ENCODE measurements around the gene RMI2.

RMI2 gene

DNA sequence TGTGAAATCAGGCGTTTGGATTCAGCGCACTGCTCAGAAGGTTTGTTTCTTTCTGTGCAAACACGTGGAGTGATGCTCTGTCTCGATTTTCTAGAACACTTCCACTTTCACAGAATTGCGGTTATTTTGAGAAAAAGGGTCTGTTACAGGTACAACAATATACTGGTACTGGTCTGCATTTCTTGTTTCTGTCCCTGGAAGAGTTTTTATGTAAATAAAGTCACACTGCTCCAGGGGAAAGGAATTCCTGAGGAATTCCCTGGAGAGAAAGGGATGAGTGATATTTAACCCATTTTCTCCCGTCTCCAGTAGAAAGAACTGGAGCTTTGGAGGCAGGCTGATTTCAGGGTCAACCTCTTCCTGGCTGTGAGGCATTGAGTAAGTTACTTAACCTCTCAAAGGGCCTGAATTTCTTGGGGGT, 16.2 kb upstream of the RMI2 start:
- no peak for FAIRE-seq

DNA sequence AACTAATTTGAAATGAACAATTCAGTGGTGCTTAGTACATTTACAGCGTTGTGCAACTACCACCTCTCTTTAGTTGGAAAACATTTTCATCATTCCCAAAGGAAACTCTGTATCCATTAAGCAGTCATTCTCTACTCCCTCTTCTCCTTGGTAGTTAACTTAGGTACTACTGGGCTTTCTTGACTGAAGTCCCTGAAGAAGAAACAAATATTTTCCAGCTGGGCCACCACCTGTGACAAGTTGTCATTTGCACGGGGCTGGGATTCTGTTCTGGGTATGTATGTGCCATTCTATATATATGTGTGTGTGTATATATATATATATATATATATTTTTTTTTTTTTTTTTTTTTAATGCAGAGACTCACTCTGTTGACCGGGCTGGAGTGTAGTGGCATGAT, 15.4 kb upstream of the RMI2 start:
- FAIRE-seq: no peak

- no peak for FAIRE-seq
Observed at GRCh38 chr16:11330526-11331237, 14.6 kb upstream of the RMI2 start.

GRCh38 chr16:11331967-11332366, 13.3 kb upstream of the RMI2 start:
- no peak for FAIRE-seq

DNA sequence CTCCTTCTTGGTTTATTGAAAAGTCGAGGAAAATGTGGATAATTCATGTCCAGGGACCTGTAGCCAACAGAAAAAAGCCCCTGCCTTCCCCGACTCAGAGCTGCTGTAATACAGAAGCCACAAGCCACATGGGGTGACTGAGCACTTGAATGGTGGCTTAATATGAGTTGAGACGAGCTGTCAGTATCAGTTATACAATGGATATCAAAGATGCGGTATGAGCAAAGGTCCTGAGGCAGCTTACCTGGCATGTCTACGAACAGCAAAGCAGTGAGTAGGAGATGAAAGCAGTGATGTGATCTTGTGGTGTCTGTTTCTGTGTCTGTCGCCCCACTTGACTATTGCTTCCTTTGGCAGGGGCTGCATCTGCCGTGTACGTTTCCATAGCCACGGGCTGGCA, 12.2 kb upstream of the RMI2 start:
- FAIRE-seq: no peak

DNA sequence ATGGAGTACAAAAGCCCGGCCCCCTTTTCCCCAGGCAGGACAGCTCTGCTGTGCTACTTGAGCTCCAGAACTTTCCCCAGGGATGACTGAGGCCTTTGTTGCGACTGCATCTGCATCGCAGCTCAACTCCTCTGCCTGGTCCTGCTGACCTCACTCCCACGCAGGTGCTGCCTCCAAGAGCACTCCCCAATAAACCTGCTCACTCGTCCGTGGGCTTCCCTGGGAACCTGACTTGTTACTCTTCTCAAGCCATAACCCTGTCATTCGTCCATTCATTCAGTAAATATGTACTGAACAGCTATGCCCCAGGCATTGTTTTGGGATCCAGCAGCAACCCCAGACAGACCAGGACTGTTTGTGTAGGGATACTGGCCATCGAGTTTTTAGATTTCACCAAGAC, 11.6 kb upstream of the RMI2 start:
- FAIRE-seq: no peak

GRCh38 chr16:11334831-11335404, 10.3 kb upstream of the RMI2 start:
- FAIRE-seq: no peak

DNA sequence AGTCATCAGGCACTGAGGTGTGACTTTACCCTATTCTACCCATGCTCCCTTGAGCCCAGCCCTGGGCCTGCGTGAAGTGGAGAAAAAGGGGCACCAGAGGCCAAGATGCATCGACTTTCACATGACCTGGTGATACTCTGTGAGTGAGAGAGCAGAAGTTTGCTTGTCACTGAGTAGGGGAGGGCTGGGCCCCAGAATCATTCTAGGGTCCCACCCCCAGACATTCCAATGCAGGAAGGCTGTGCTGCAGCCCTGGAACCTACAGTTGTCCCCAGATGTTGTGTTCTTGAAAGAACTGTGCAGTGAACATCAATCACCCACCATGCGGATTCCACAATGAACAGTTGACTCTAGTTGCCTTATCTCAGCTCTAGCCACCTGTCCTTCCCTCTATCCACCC, 6.2 kb upstream of the RMI2 start:
- no peak for FAIRE-seq

DNA sequence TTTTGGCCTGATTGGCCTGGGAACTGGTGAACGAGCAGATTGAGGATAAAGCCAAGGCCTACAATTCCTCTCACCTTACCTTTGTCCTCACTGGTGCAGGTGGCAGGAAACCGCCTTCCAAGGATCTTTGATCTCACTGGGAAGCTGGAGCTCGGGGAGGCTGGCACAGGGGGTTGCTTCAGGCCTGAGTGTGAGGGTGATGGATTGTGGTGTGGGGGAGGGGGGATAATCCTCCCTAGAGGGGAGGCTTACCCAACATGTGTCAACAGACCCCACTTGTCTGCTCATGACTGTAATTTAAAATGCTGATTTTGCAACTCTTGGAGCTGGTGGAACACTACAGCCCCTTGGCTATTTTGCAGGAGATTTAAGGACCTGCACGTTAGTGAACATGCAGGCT, 4.5 kb upstream of the RMI2 start:
- FAIRE-seq: no peak

- no peak for FAIRE-seq
Observed at GRCh38 chr16:11341371-11341770, 3.9 kb upstream of the RMI2 start.

- no peak for FAIRE-seq
Observed at GRCh38 chr16:11342021-11342855, 3.0 kb upstream of the RMI2 start.

GRCh38 chr16:11346700-11347319, 1.6 kb downstream of the RMI2 start:
- no peak for FAIRE-seq

DNA sequence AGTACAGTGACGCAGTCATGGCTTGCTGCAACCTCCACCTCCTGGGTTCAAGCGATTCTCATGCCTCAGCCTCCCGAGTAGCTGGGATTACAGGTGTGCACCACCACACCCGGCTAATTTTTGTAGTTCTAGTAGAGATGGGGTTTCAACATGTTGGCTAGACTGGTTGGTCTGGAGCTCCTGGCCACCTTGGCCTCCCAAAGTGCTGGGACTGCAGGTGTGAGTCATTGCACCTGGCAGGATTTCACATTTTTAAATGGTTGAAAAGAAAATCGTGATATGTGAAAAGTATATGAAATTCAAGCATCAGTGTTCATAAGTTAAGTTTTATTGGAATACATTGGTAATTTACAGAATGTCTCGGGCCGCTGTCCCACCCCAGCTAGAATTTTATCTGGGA, 2.6 kb downstream of the RMI2 start:
- FAIRE-seq: no peak

GRCh38 chr16:11348737-11349598, 3.7 kb downstream of the RMI2 start:
- no peak for FAIRE-seq

GRCh38 chr16:11349599-11350276, 4.5 kb downstream of the RMI2 start:
- FAIRE-seq: no peak

DNA sequence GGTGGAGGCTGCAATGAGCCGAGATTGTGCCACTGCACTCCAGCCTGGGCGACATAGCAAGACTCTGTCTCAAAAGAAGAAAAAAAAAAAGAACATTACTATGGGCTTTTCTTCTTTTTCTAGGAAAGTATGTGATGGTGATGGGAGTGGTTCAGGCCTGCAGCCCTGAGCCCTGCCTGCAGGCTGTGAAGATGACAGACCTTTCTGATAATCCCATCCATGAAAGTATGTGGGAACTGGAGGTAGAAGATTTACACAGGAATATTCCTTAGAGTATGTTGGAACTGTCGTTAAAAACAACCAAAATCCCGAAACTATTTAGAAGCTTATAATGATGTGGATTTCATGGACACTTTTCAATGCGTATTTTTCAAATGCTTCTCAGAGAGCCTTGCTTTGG, 5.3 kb downstream of the RMI2 start:
- FAIRE-seq: no peak

GRCh38 chr16:11350921-11351335, 5.7 kb downstream of the RMI2 start:
- FAIRE-seq: no peak

- FAIRE-seq: no peak
Observed at GRCh38 chr16:11353158-11353557, 7.9 kb downstream of the RMI2 start.

GRCh38 chr16:11354407-11354732, 9.1 kb downstream of the RMI2 start:
- no peak for FAIRE-seq

- no peak for FAIRE-seq
Observed at GRCh38 chr16:11354733-11355574, 9.7 kb downstream of the RMI2 start.

- FAIRE-seq: no peak
Observed at GRCh38 chr16:11355862-11356261, 10.6 kb downstream of the RMI2 start.
